Raji (cell line): ENCODE measurements around the gene TOX2.
A peak's percentile ranks its signal among the peaks of the same experiment; 100 is the strongest.

Experiments
- POLR2A ChIP-seq: IDR thresholded peaks from 2 replicates; pipeline ENCODE4 v1.6.1; 2011; ENCODE audit warnings: low read depth, low read length, control low read depth; ENCODE audit not compliant: insufficient read depth

TOX2 gene

GRCh38 chr20:44074252-44075151 lies 159.8 kb downstream of the TOX2 start:
- no peak for TF ChIP-seq POLR2A

- TF ChIP-seq POLR2A, result no peak
These were observed 160.7 kb downstream of the TOX2 start for GRCh38 chr20:44075191-44075949.

DNA sequence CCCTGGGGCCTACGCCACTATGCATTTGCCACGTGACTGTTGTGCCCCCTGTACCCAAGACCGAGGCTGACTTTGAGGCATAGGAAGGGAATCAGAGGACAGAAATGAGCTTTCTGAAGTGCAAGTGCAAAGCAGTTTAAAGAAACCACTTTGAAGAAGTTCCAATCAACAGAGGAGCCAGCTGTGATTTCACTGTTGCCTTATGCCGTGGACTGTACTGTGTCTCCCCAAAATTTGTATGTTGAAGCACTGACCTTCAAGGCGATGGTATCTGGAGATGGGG lies 161.2 kb downstream of the TOX2 start:
- no peak for TF ChIP-seq POLR2A

DNA sequence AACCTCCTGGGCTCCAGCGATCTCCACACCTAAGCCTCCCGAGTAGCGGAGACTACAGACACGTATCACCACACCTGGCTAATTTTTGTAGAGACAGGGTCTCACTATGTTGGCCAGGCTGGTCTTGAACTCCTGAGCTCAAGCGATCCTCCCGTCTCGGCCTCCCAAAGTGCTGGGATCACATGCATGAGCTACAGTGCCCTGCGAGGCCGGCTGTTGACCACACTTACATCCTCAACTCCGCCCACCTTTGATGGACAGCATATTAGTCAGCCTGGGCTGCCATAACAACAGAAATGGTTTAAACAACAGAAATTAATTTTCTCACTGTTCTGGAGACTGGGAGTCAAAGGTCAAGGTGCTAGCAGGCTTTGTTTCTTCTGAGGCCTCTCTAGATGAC lies 164.6 kb downstream of the TOX2 start:
- no peak for TF ChIP-seq POLR2A

- no peak for TF ChIP-seq POLR2A
These were observed 165.4 kb downstream of the TOX2 start for GRCh38 chr20:44080064-44080463.

GRCh38 chr20:44080646-44081267 lies 166.1 kb downstream of the TOX2 start:
- TF ChIP-seq POLR2A, result no peak

GRCh38 chr20:44081476-44081875 lies 166.8 kb downstream of the TOX2 start:
- TF ChIP-seq POLR2A, result no peak

- no peak for TF ChIP-seq POLR2A
These were observed 167.2 kb downstream of the TOX2 start for GRCh38 chr20:44081888-44082287.

DNA sequence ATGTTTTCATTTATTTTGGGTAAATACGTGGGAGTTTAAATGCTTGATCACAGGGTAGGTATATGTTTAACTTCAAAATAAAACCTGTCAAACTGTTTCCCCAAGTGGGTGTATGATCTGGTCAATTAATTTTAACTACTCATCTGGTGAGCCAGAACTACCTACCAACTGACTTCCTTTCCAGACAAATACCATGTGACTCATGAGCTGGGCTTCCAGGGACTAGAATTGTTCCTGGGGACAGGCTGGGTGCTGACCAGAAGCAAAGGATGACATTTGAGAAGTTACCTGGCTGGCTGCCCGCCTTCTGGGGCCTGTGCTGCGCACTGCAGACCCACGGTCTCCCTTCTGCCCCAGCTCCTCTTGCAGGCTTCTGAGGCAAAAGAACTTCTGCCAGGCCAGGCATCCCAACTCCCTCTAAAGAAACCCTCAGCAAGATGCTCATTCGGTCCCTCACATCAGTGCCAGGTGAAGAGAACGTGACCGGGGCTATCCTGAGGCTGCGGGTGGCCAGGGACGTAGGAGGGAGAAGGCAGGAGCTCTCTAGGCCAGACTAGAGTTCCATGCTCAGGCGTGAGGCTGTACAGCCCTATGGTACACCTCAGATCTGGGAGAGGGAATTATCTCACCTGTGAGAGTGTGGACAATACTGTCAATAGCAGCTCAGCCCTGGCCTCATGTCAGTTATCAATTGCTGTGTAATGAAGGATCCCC lies 168.7 kb downstream of the TOX2 start:
- TF ChIP-seq POLR2A, result no peak

DNA sequence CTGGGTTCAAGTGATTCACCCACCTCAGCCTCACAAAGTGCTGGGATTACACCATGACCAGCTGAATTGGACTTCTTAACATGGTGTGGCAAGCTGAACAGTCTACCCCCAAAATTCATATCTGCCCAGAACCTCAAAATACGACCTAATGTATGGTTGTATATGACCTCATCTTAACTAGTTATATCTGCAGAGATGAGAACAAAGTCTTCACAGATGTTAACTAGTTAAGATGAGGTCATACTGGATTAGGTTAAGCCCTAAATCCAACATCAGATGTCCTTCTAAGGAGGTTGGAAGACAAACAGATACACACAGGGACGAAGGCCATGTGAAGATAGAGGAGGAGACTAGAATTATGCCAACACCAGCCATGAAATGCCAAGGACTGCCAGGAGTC lies 169.8 kb downstream of the TOX2 start:
- no peak for TF ChIP-seq POLR2A

- TF ChIP-seq POLR2A, result no peak
These were observed 170.2 kb downstream of the TOX2 start for GRCh38 chr20:44084891-44085290.

- no peak for TF ChIP-seq POLR2A
These were observed 171.2 kb downstream of the TOX2 start for GRCh38 chr20:44085616-44086434.

GRCh38 chr20:44087051-44087856 lies 172.6 kb downstream of the TOX2 start:
- TF ChIP-seq POLR2A, result no peak

DNA sequence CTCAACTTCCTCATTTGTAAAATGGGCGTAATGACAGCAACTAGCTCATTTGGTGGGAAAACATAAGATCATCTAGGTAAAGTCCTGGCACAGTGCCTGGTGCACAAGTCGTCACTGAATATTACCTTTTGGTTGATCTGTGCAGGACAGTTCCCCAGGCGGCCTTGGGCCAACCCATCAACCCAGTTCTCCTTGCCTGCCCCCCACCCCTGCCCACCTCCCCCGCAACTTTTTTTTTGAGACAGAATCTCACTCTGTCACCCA lies 173.1 kb downstream of the TOX2 start:
- TF ChIP-seq POLR2A, result no peak

GRCh38 chr20:44089987-44090674 lies 175.5 kb downstream of the TOX2 start:
- TF ChIP-seq POLR2A, result peak; percentile 47
